ENCODE data around the gene GP5. TPM values are rescaled to one million over a fixed set of nuclear protein-coding genes. Genes with fewer than 3 reads are reported as not detected.

The GP5 gene
- total RNA-seq, 1 experiment from 2014 or later = 0.15 TPM

DNA sequence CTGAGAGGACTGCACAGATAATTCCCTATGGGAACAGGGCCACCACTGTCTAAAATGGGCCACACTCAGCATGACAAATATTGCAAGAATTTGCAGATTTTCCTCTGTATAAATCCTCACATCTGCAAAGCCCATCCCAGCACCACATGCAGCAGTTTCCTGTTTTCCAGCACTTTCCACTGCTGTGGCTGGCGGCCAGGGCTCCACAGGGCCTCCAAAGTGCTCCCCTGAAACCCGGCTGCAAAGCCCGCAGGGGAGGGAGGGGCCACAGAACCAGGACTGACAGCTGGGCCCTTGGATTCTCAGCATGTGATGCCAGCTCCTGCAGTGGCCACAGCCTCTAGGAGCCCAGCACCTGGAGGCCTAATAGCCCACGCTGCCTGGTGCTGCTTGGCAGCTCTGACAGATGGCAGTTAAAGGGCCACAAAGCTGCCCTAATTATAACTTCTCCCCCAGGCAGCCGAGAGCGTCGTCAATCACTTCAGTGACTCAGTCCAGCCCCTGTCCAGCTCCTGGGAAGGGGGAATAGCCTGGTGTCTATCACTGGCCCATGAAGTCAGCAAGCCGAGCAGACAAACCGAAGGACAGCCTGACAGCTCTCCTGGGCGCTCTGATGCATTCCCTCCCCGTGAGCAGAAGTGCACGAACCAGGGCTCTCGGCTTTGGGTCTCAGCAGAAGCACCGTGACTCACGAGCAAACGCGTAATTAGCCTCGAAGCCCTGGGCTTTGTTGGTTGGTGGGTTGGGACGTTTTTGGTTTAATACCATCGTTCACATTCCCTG, 34.2 kb downstream of the GP5 start:
- H3K4me3 ChIP-seq (replicated peaks in 1 of 2; ENCODE audit: low read depth in 1 of 2, low read length in 2 of 2) = no peak overlapping the region
- no peaks in the 10 kb centered on the region for H3K79me2 ChIP-seq (ENCODE audit: insufficient read depth, low read length)
- BruUV-seq (replicated peaks) = no TSS peak
- H3K9me3 ChIP-seq (ENCODE audit: control insufficient read depth in 1 of 2, insufficient read depth in 1 of 2, low read depth in 1 of 2, low read length in 2 of 2) = no peaks in the 10 kb centered on the region
- no peaks in the 10 kb centered on the region; the same call in 1 of the 2 replicates for H3K27me3 ChIP-seq (ENCODE audit: insufficient read depth, low read length)
- H3K27ac ChIP-seq (ENCODE audit: low read depth, low read length) = no peak overlapping the region
- H3K4me1 ChIP-seq (ENCODE audit: control insufficient read depth in 1 of 2, insufficient read depth in 2 of 2, low read length in 2 of 2) = peaks cover 0 to 7% of the 10 kb centered on the region in 2 experiments; a peak in 1 of 4 replicates
- H3K36me3 ChIP-seq (ENCODE audit: control insufficient read depth in 1 of 2, insufficient read depth in 2 of 2, low read length in 2 of 2) = no peaks in the 10 kb centered on the region
- POLR2A ChIA-PET = no interaction called here
- no peak overlapping the region for H2AFZ ChIP-seq (ENCODE audit: low read depth, low read length, poor library complexity, severe bottlenecking)
- DNase-seq (ENCODE audit: low read depth, low spot score) (no peak), ATAC-seq (no peak)
- TF ChIP-seq RAD21 (IDR thresholded peaks at IDR 0.05; ENCODE audit: low read depth) (no peak), EZH2phosphoT487 (IDR thresholded peaks at IDR 0.05; ENCODE audit: borderline replicate concordance) (no peak), EGR1 (IDR thresholded peaks at IDR 0.05; ENCODE audit: low read depth) (no peak), ELF1 (IDR thresholded peaks at IDR 0.05; ENCODE audit: borderline replicate concordance, low read depth) (no peak), EZH2 (IDR thresholded peaks at IDR 0.05) (no peak), SIN3A (IDR thresholded peaks at IDR 0.05; ENCODE audit: low read depth) (no peak), YY1 (IDR thresholded peaks at IDR 0.05; ENCODE audit: extremely low read depth, insufficient replicate concordance, low read depth, low read length) (no peak), FOSL1 (IDR thresholded peaks at IDR 0.05; ENCODE audit: low read depth) (no peak), TCF7L2 (IDR thresholded peaks at IDR 0.05; ENCODE audit: borderline replicate concordance, extremely low read depth, insufficient read depth, insufficient read length) (no peak), CEBPB (IDR thresholded peaks at IDR 0.05; ENCODE audit: low read depth) (no peak)
- TF ChIP-seq, protein P1, sequence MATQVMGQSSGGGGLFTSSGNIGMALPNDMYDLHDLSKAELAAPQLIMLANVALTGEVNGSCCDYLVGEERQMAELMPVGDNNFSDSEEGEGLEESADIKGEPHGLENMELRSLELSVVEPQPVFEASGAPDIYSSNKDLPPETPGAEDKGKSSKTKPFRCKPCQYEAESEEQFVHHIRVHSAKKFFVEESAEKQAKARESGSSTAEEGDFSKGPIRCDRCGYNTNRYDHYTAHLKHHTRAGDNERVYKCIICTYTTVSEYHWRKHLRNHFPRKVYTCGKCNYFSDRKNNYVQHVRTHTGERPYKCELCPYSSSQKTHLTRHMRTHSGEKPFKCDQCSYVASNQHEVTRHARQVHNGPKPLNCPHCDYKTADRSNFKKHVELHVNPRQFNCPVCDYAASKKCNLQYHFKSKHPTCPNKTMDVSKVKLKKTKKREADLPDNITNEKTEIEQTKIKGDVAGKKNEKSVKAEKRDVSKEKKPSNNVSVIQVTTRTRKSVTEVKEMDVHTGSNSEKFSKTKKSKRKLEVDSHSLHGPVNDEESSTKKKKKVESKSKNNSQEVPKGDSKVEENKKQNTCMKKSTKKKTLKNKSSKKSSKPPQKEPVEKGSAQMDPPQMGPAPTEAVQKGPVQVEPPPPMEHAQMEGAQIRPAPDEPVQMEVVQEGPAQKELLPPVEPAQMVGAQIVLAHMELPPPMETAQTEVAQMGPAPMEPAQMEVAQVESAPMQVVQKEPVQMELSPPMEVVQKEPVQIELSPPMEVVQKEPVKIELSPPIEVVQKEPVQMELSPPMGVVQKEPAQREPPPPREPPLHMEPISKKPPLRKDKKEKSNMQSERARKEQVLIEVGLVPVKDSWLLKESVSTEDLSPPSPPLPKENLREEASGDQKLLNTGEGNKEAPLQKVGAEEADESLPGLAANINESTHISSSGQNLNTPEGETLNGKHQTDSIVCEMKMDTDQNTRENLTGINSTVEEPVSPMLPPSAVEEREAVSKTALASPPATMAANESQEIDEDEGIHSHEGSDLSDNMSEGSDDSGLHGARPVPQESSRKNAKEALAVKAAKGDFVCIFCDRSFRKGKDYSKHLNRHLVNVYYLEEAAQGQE (IDR thresholded peaks at IDR 0.05; ENCODE audit: low read depth) = no peak
- intact Hi-C loops (cut with micrococcal nuclease) = no loop called here
- H3K9me2 ChIP-seq (ENCODE audit: insufficient read depth) = no peaks in the 10 kb centered on the region
- no peak overlapping the region for H3K9ac ChIP-seq (ENCODE audit: low read length)
- H4K20me1 ChIP-seq (ENCODE audit: insufficient read depth) = no peaks in the 10 kb centered on the region
- RAD21 ChIA-PET (ENCODE audit: low non-redundant PET in 1 of 2, low total read pairs in 2 of 2, uncharacterized antibody in 2 of 2, unreplicated experiment in 2 of 2) = no interaction called here
- CTCF ChIA-PET = no interaction called here
- no peak overlapping the region for H3K4me2 ChIP-seq (ENCODE audit: low read length)
